ENCODE data around the gene LSM11.

Gene LSM11

DNA sequence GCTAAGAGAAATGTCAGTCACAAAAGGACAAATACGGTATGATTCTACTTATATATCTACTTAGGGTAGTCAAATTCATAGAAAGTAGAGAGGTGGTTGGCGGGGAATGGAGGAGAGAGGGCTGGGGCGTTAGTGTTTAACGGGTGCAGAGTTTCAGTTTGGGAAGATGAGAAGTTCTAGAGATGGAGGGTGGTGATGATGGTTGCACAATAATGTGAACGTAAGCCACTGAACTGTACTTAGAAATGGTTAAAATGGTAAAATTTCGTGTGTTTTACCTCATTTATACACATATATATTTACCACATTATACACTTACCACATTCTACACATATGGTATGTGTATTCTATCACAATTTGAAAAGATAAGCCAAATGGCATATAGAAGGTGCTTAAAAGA is 35.7 kb downstream of the LSM11 start:
- no peaks in the 10 kb centered on the region for H3K36me3 ChIP-seq (ENCODE audit: control insufficient read depth, insufficient read depth, low read length)
- H3K4me3 ChIP-seq (ENCODE audit: low read length), result no peak overlapping the region
- H3K27me3 ChIP-seq (ENCODE audit: insufficient read depth, low read length, poor library complexity), result no peaks in the 10 kb centered on the region
- H2BK5ac ChIP-seq (ENCODE audit: low read length), result no peak overlapping the region
- no peak overlapping the region for H2BK15ac ChIP-seq (replicated peaks; ENCODE audit: low read depth)
- no peak overlapping the region for H3K23ac ChIP-seq (ENCODE audit: low read length)
- no peak overlapping the region for H4K5ac ChIP-seq (ENCODE audit: low read length)
- no peak for DNase-seq
- H3K18ac ChIP-seq (ENCODE audit: low read length), result no peak overlapping the region
- H3K56ac ChIP-seq (ENCODE audit: low read length), result no peak overlapping the region
- H3K9ac ChIP-seq (ENCODE audit: low read length), result no peak overlapping the region
- H3K4me2 ChIP-seq (ENCODE audit: low read length), result no peak overlapping the region
- no peaks in the 10 kb centered on the region for H3K79me2 ChIP-seq (ENCODE audit: control insufficient read depth, insufficient read depth, low read length)
- WGBS (ENCODE audit: extremely low coverage, insufficient coverage, low lambda C conversion rate), result 100% methylated on average over 3 of the region's 6 CpGs
- H3K4ac ChIP-seq (ENCODE audit: low read depth, low read length), result no peak overlapping the region
- no peaks in the 10 kb centered on the region for H3K4me1 ChIP-seq (ENCODE audit: control insufficient read depth, low read depth, low read length)
- H2AK5ac ChIP-seq (ENCODE audit: low read length), result no peak overlapping the region
- no peak overlapping the region for H4K8ac ChIP-seq (ENCODE audit: low read depth, low read length)
- no peak overlapping the region for H2BK120ac ChIP-seq (ENCODE audit: low read depth, low read length)
- H3K27ac ChIP-seq (ENCODE audit: low read depth, low read length), result no peak overlapping the region
- no peaks in the 10 kb centered on the region for H3K79me1 ChIP-seq (ENCODE audit: low read length)

DNA sequence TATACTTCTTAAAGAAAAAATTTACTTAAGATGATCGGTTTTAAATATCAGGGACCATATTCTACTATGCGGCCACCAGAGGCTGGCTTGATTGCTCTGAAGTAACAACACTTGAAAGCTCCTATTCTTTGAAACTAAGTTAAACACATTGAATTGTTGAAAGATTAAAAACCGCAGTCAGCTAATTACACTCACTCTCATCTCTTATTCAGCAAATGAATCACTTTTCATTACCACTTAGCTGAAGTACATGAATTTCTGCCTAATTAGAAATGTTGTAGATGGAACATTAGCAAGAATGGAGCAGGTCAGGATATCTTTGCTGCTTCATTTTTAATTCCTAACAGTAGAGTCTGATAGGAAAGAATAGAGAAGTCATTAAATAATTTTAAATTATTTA is 42.3 kb downstream of the LSM11 start:
- Histone ChIP-seq H3K27ac (ENCODE audit: low read depth, low read length) (no peak overlapping the region), H4K5ac (ENCODE audit: low read length) (no peak overlapping the region), H3K56ac (ENCODE audit: low read length) (no peak overlapping the region), H3K4me3 (ENCODE audit: low read length) (no peak overlapping the region), H2BK15ac (replicated peaks; ENCODE audit: low read depth) (no peak overlapping the region), H3K4ac (ENCODE audit: low read depth, low read length) (no peak overlapping the region), H3K18ac (ENCODE audit: low read length) (no peak overlapping the region), H4K8ac (ENCODE audit: low read depth, low read length) (no peak overlapping the region), H3K36me3 (ENCODE audit: control insufficient read depth, insufficient read depth, low read length) (peaks cover 5% of the 10 kb centered on the region), H2BK5ac (ENCODE audit: low read length) (no peak overlapping the region), H3K9ac (ENCODE audit: low read length) (no peak overlapping the region), H2BK120ac (ENCODE audit: low read depth, low read length) (no peak overlapping the region), H3K27me3 (ENCODE audit: insufficient read depth, low read length, poor library complexity) (no peaks in the 10 kb centered on the region), H3K79me2 (ENCODE audit: control insufficient read depth, insufficient read depth, low read length) (no peaks in the 10 kb centered on the region), H3K4me1 (ENCODE audit: control insufficient read depth, low read depth, low read length) (no peaks in the 10 kb centered on the region), H3K23ac (ENCODE audit: low read length) (no peak overlapping the region), H3K4me2 (ENCODE audit: low read length) (no peak overlapping the region), H2AK5ac (ENCODE audit: low read length) (no peak overlapping the region), H3K79me1 (ENCODE audit: low read length) (no peaks in the 10 kb centered on the region)
- WGBS (ENCODE audit: extremely low coverage, insufficient coverage, low lambda C conversion rate), result no CpG with 5 or more reads among the region's 3 CpGs
- no peak for DNase-seq

DNA sequence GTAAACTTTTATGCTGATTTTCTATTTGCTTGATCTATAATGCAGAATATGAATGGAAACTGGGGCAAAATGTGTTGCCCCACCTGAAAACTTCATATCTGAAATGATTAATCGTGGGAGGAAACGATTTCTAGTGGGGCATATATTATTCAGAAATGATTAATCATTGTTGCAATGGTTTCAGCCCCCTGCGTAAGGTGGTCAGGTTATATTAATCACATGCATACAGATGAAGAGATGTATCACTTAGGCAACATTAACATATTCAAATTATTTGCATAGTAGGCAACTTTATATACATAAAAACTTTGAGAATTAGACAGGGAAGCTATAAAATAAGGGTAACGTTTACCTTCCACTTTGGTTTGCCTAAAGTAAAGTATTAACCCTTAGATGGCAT is 49.8 kb downstream of the LSM11 start:
- no peak for DNase-seq
- Histone ChIP-seq H3K9ac (ENCODE audit: low read length) (no peak overlapping the region), H2AK5ac (ENCODE audit: low read length) (no peak overlapping the region), H4K5ac (ENCODE audit: low read length) (no peak overlapping the region), H3K79me2 (ENCODE audit: control insufficient read depth, insufficient read depth, low read length) (no peaks in the 10 kb centered on the region), H3K36me3 (ENCODE audit: control insufficient read depth, insufficient read depth, low read length) (peaks cover 1% of the 10 kb centered on the region), H2BK120ac (ENCODE audit: low read depth, low read length) (no peak overlapping the region), H3K18ac (ENCODE audit: low read length) (no peak overlapping the region), H2BK15ac (replicated peaks; ENCODE audit: low read depth) (no peak overlapping the region), H3K27me3 (ENCODE audit: insufficient read depth, low read length, poor library complexity) (no peaks in the 10 kb centered on the region), H3K56ac (ENCODE audit: low read length) (no peak overlapping the region), H3K4me2 (ENCODE audit: low read length) (no peak overlapping the region), H2BK5ac (ENCODE audit: low read length) (no peak overlapping the region), H3K27ac (ENCODE audit: low read depth, low read length) (no peak overlapping the region), H3K23ac (ENCODE audit: low read length) (no peak overlapping the region), H4K8ac (ENCODE audit: low read depth, low read length) (no peak overlapping the region), H3K4me3 (ENCODE audit: low read length) (no peak overlapping the region), H3K4me1 (ENCODE audit: control insufficient read depth, low read depth, low read length) (no peaks in the 10 kb centered on the region), H3K4ac (ENCODE audit: low read depth, low read length) (no peak overlapping the region), H3K79me1 (ENCODE audit: low read length) (no peaks in the 10 kb centered on the region)
- WGBS (ENCODE audit: extremely low coverage, insufficient coverage, low lambda C conversion rate), result no CpG with 5 or more reads among the region's 4 CpGs

DNA sequence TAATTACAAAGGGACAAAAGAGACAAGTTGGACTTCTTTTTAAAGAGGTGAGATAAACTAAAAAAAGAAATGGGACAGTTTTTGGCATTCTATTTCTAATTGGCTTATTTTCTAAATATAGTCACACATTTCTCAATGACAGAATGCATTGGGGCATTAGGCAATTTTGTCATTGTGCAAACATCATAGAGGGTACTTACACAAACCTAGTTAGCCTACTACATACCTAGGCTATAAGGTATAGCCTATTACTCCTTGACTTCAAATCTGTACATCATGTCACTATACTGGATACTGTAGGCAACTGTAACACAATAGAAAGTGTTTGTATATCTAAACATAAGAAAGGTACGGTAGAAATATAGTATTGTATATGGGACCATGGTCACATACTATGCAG is 56.1 kb downstream of the LSM11 start:
- no CpG with 5 or more reads among the region's 1 CpG for WGBS (ENCODE audit: extremely low coverage, insufficient coverage, low lambda C conversion rate)
- Histone ChIP-seq H3K56ac (ENCODE audit: low read length) (no peak overlapping the region), H3K27ac (ENCODE audit: low read depth, low read length) (no peak overlapping the region), H4K5ac (ENCODE audit: low read length) (no peak overlapping the region), H3K79me2 (ENCODE audit: control insufficient read depth, insufficient read depth, low read length) (no peaks in the 10 kb centered on the region), H3K4ac (ENCODE audit: low read depth, low read length) (no peak overlapping the region), H3K23ac (ENCODE audit: low read length) (no peak overlapping the region), H2AK5ac (ENCODE audit: low read length) (no peak overlapping the region), H4K8ac (ENCODE audit: low read depth, low read length) (no peak overlapping the region), H3K27me3 (ENCODE audit: insufficient read depth, low read length, poor library complexity) (no peaks in the 10 kb centered on the region), H3K4me1 (ENCODE audit: control insufficient read depth, low read depth, low read length) (no peaks in the 10 kb centered on the region), H3K4me2 (ENCODE audit: low read length) (no peak overlapping the region), H2BK5ac (ENCODE audit: low read length) (no peak overlapping the region), H3K79me1 (ENCODE audit: low read length) (no peaks in the 10 kb centered on the region), H2BK15ac (replicated peaks; ENCODE audit: low read depth) (no peak overlapping the region), H2BK120ac (ENCODE audit: low read depth, low read length) (no peak overlapping the region), H3K9ac (ENCODE audit: low read length) (no peak overlapping the region), H3K18ac (ENCODE audit: low read length) (no peak overlapping the region), H3K36me3 (ENCODE audit: control insufficient read depth, insufficient read depth, low read length) (no peaks in the 10 kb centered on the region), H3K4me3 (ENCODE audit: low read length) (no peak overlapping the region)
- DNase-seq, result no peak

DNA sequence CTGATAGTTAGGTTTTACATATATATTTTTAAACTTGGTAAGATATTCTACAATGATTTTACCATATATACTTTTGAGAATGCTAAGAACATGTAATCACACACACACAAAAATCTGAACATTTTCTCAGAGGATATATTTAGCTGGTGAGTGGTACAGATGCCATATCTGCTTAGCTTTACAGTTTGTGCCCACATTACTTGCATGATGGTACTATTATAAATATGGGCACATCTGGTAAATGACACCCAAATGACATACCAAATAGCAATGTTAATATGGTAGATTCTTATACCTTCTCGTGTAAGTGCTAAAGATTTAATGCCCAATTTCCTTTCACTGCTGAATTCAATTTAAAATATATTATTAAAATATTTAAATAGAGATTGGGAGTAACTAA is 56.6 kb downstream of the LSM11 start:
- H3K79me2 ChIP-seq (ENCODE audit: control insufficient read depth, insufficient read depth, low read length), result no peaks in the 10 kb centered on the region
- H2BK5ac ChIP-seq (ENCODE audit: low read length), result no peak overlapping the region
- no peak overlapping the region for H2BK15ac ChIP-seq (replicated peaks; ENCODE audit: low read depth)
- no peak overlapping the region for H3K9ac ChIP-seq (ENCODE audit: low read length)
- no peak overlapping the region for H4K8ac ChIP-seq (ENCODE audit: low read depth, low read length)
- DNase-seq, result no peak
- no peak overlapping the region for H3K4me2 ChIP-seq (ENCODE audit: low read length)
- H3K18ac ChIP-seq (ENCODE audit: low read length), result no peak overlapping the region
- H3K4me3 ChIP-seq (ENCODE audit: low read length), result no peak overlapping the region
- no peaks in the 10 kb centered on the region for H3K27me3 ChIP-seq (ENCODE audit: insufficient read depth, low read length, poor library complexity)
- no peak overlapping the region for H3K56ac ChIP-seq (ENCODE audit: low read length)
- H3K4me1 ChIP-seq (ENCODE audit: control insufficient read depth, low read depth, low read length), result no peaks in the 10 kb centered on the region
- no peak overlapping the region for H3K4ac ChIP-seq (ENCODE audit: low read depth, low read length)
- no peak overlapping the region for H3K23ac ChIP-seq (ENCODE audit: low read length)
- H3K36me3 ChIP-seq (ENCODE audit: control insufficient read depth, insufficient read depth, low read length), result no peaks in the 10 kb centered on the region
- H2BK120ac ChIP-seq (ENCODE audit: low read depth, low read length), result no peak overlapping the region
- no peak overlapping the region for H3K27ac ChIP-seq (ENCODE audit: low read depth, low read length)
- no CpG with 5 or more reads among the region's 1 CpG for WGBS (ENCODE audit: extremely low coverage, insufficient coverage, low lambda C conversion rate)
- H4K5ac ChIP-seq (ENCODE audit: low read length), result no peak overlapping the region
- no peaks in the 10 kb centered on the region for H3K79me1 ChIP-seq (ENCODE audit: low read length)
- no peak overlapping the region for H2AK5ac ChIP-seq (ENCODE audit: low read length)

DNA sequence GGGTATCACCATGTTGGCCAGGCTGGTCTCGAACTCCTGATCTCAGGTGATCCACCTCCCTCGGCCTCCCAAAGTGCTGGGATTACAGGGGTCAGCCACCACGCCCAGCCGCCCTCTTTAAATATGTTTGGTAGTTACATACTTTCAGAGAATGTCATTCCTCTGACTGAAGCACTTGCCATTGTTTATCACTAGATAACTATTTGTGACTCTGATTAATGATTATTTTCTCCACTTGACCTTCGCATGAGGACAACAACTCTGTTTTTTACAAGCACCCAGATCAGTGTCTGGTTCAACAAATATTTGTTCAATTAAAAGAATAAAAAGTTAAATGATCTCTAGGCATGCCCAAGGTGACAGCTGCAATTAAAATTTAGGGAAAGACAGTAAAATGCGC is 59.2 kb downstream of the LSM11 start:
- no peaks in the 10 kb centered on the region for H3K79me1 ChIP-seq (ENCODE audit: low read length)
- H3K4me1 ChIP-seq (ENCODE audit: control insufficient read depth, low read depth, low read length), result no peaks in the 10 kb centered on the region
- H3K23ac ChIP-seq (ENCODE audit: low read length), result no peak overlapping the region
- no peak overlapping the region for H3K4me3 ChIP-seq (ENCODE audit: low read length)
- H2BK120ac ChIP-seq (ENCODE audit: low read depth, low read length), result no peak overlapping the region
- H3K27ac ChIP-seq (ENCODE audit: low read depth, low read length), result no peak overlapping the region
- no peak overlapping the region for H3K18ac ChIP-seq (ENCODE audit: low read length)
- H3K27me3 ChIP-seq (ENCODE audit: insufficient read depth, low read length, poor library complexity), result no peaks in the 10 kb centered on the region
- H3K36me3 ChIP-seq (ENCODE audit: control insufficient read depth, insufficient read depth, low read length), result peaks cover 2% of the 10 kb centered on the region
- WGBS (ENCODE audit: extremely low coverage, insufficient coverage, low lambda C conversion rate), result no CpG with 5 or more reads among the region's 6 CpGs
- no peak overlapping the region for H3K9ac ChIP-seq (ENCODE audit: low read length)
- no peak overlapping the region for H3K56ac ChIP-seq (ENCODE audit: low read length)
- no peak overlapping the region for H4K8ac ChIP-seq (ENCODE audit: low read depth, low read length)
- H3K79me2 ChIP-seq (ENCODE audit: control insufficient read depth, insufficient read depth, low read length), result no peaks in the 10 kb centered on the region
- H2AK5ac ChIP-seq (ENCODE audit: low read length), result no peak overlapping the region
- DNase-seq, result no peak
- H2BK5ac ChIP-seq (ENCODE audit: low read length), result no peak overlapping the region
- no peak overlapping the region for H2BK15ac ChIP-seq (replicated peaks; ENCODE audit: low read depth)
- no peak overlapping the region for H4K5ac ChIP-seq (ENCODE audit: low read length)
- H3K4me2 ChIP-seq (ENCODE audit: low read length), result no peak overlapping the region
- H3K4ac ChIP-seq (ENCODE audit: low read depth, low read length), result no peak overlapping the region

All from mesendoderm (in vitro differentiated cells).